OCI-LY1 (cell line): Measurements from ENCODE around the gene TIMP2.

Experiments
- H2AFZ ChIP-seq: fragments of 200-600 bp; sonication (generic), shearing (Covaris generic); 2 replicates; pipeline ENCODE4 v1.6.0; 2014; ENCODE audit warnings: antibody characterized with exemption, mild to moderate bottlenecking, low read length
- H3F3A ChIP-seq: fragments of 200-600 bp; sonication (generic), shearing (Covaris generic); 2 replicates; pipeline ENCODE4 v1.6.0; 2014; ENCODE audit warnings: mild to moderate bottlenecking, antibody characterized with exemption, low read length, moderate library complexity; ENCODE audit not compliant: insufficient read depth
- H3K27ac ChIP-seq: fragments of 200-600 bp; sonication (generic); 2 replicates; pipeline ENCODE4 v1.5.1; 2014; ENCODE audit warnings: low read length, mixed run types, mild to moderate bottlenecking, low read depth; ENCODE audit not compliant: poor library complexity, severe bottlenecking
- H3K27me3 ChIP-seq: fragments of 200-600 bp; sonication (generic); 2 replicates; pipeline ENCODE4 v1.6.0; 2014; ENCODE audit warnings: antibody characterized with exemption, mild to moderate bottlenecking, low read length, moderate library complexity; ENCODE audit not compliant: insufficient read depth
- H3K36me3 ChIP-seq: fragments of 200-600 bp; sonication (generic); 2 replicates; pipeline ENCODE4 v1.6.1; 2014; ENCODE audit warnings: mild to moderate bottlenecking, antibody characterized with exemption, low read length, moderate library complexity, mixed read lengths; ENCODE audit not compliant: insufficient read depth
- H3K4me1 ChIP-seq: fragments of 200-600 bp; sonication (generic); 2 replicates; pipeline ENCODE4 v1.5.1; 2014; ENCODE audit warnings: mild to moderate bottlenecking, low read length, moderate library complexity; ENCODE audit not compliant: insufficient read depth, severe bottlenecking
- H3K4me2 ChIP-seq: fragments of 200-600 bp; sonication (generic), shearing (Covaris generic); 2 replicates; pipeline ENCODE4 v1.6.1; 2014; ENCODE audit warnings: low read length
- H3K4me3 ChIP-seq: fragments of 200-600 bp; sonication (generic); 2 replicates; pipeline ENCODE4 v1.5.1; 2014; ENCODE audit warnings: low read length, low read depth, mild to moderate bottlenecking, mixed read lengths; ENCODE audit not compliant: poor library complexity, severe bottlenecking
- H3K79me2 ChIP-seq: fragments of 200-600 bp; shearing (Covaris generic); 2 replicates; pipeline ENCODE4 v1.6.1; 2016; ENCODE audit warnings: mixed run types, low read length, mixed read lengths; ENCODE audit not compliant: insufficient read depth
- H3K9ac ChIP-seq: fragments of 200-600 bp; sonication (generic), shearing (Covaris generic); 2 replicates; pipeline ENCODE4 v1.6.1; 2014; ENCODE audit warnings: mild to moderate bottlenecking, low read length, mixed read lengths
- H3K9me2 ChIP-seq: fragments of 200-600 bp; sonication (generic), shearing (Covaris generic); 2 replicates; pipeline ENCODE4 v1.6.1; 2014; ENCODE audit warnings: low read depth, mild to moderate bottlenecking, low read length, mixed read lengths
- H3K9me3 ChIP-seq: fragments of 200-600 bp; shearing (Covaris generic); 2 replicates; pipeline ENCODE4 v1.6.1; 2014; ENCODE audit warnings: low read length, mixed read lengths
- H4K20me1 ChIP-seq: fragments of 200-600 bp; sonication (generic), shearing (Covaris generic); 2 replicates; pipeline ENCODE4 v1.6.0; 2016; ENCODE audit warnings: mild to moderate bottlenecking, low read length; ENCODE audit not compliant: insufficient read depth
- EZH2 ChIP-seq: fragments of 200-600 bp; sonication (generic), shearing (Covaris generic); IDR thresholded peaks from 2 replicates; pipeline ENCODE4 v1.8.0; 2017; ENCODE audit warnings: borderline replicate concordance, mixed run types, mild to moderate bottlenecking, antibody characterized with exemption, low read length, moderate library complexity, mixed read lengths
- TF ChIP-seq, protein P1 (sequence below): fragments of 200-600 bp; sonication (generic), shearing (Covaris generic); IDR thresholded peaks from 2 replicates; pipeline ENCODE4 v1.5.1; 2017; ENCODE audit warnings: mild to moderate bottlenecking, antibody characterized with exemption, low read length, moderate library complexity, mixed read lengths

Gene TIMP2

DNA sequence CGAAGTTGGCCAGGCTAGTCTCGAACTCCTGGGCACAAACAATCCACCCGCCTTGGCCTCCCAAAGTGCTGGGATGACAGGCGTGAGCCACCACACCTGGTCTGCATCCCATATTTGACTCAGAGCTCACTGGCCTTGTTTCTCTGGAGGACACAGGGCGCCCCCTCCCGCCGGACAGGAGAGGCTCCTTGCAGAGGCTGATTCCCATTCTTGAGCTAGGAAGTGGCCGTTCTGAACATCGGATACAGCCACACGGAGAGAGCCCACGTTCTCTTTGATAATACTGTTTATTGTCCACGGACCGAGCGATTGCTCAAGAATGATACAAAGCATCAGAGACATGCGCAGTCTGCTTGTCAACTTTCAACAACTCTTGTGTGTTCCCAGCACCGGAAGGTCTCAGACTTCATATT is 72.5 kb downstream of the TIMP2 start:
- Histone ChIP-seq H3K79me2 (no peaks in the 10 kb centered on the region), H3K36me3 (no peaks in the 10 kb centered on the region), H4K20me1 (no peaks in the 10 kb centered on the region), H3K9me2 (no peaks in the 10 kb centered on the region), H3K27me3 (0 out of 2 replicates have a peak, but pooled peaks cover 5% of the 10 kb centered on the region), H3K4me3 (no peak overlapping the region), H3K27ac (no peak overlapping the region), H3K4me2 (no peak overlapping the region), H3K9ac (no peak overlapping the region), H3K4me1 (no peaks in the 10 kb centered on the region), H3F3A (no peaks in the 10 kb centered on the region), H2AFZ (no peak overlapping the region), H3K9me3 (no peaks in the 10 kb centered on the region)
- no peak for TF ChIP-seq EZH2
- TF ChIP-seq, protein P1, sequence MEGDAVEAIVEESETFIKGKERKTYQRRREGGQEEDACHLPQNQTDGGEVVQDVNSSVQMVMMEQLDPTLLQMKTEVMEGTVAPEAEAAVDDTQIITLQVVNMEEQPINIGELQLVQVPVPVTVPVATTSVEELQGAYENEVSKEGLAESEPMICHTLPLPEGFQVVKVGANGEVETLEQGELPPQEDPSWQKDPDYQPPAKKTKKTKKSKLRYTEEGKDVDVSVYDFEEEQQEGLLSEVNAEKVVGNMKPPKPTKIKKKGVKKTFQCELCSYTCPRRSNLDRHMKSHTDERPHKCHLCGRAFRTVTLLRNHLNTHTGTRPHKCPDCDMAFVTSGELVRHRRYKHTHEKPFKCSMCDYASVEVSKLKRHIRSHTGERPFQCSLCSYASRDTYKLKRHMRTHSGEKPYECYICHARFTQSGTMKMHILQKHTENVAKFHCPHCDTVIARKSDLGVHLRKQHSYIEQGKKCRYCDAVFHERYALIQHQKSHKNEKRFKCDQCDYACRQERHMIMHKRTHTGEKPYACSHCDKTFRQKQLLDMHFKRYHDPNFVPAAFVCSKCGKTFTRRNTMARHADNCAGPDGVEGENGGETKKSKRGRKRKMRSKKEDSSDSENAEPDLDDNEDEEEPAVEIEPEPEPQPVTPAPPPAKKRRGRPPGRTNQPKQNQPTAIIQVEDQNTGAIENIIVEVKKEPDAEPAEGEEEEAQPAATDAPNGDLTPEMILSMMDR = peak; percentile 46

DNA sequence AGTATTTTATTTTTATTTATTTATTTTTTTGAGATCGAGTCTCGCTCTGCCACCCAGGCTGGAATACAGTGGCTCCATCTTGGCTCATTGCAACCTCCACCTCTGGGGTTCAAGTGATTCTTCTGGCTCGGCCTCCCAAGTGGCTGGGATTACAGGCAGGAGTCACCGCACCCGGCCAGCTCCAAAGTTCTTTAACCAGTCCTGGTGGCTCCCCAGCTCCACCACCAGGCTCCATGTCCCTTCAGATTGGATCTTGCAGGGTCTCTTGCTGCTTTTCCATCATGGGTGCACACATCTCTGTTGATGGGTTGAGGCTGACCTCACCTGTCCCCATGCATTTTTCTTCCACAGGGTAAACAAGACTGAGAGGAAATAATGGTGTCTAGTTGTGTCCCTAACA is 76.2 kb downstream of the TIMP2 start:
- H3K9ac ChIP-seq = no peak overlapping the region
- no peaks in the 10 kb centered on the region for H3K9me3 ChIP-seq
- H3K27me3 ChIP-seq = 0 out of 2 replicates have a peak, but pooled peaks cover 4% of the 10 kb centered on the region
- no peak overlapping the region for H3K4me2 ChIP-seq
- TF ChIP-seq, protein P1 = no peak
- no peak for TF ChIP-seq EZH2
- H2AFZ ChIP-seq = no peak overlapping the region
- H4K20me1 ChIP-seq = no peaks in the 10 kb centered on the region
- H3K36me3 ChIP-seq = no peaks in the 10 kb centered on the region
- H3K9me2 ChIP-seq = no peaks in the 10 kb centered on the region
- H3K27ac ChIP-seq = no peak overlapping the region
- no peaks in the 10 kb centered on the region for H3K4me1 ChIP-seq
- no peaks in the 10 kb centered on the region for H3K79me2 ChIP-seq
- no peaks in the 10 kb centered on the region for H3F3A ChIP-seq
- no peak overlapping the region for H3K4me3 ChIP-seq

DNA sequence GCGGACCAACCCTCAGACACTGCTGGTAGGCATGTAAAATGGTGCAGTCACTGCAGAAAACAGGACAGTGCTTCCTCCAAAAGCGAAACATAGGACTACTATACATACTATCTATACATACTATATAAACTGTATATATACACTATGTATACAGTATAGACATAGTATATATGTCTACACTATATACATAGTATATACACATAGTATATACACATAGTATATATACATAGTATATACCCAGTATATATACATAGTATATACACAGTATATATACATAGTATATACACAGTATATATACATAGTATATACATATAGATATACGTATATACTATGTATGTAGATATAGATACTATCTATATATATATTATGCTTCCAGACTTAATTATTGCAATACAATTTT is 78.1 kb downstream of the TIMP2 start:
- Histone ChIP-seq H3K9me3 (no peaks in the 10 kb centered on the region), H3K27ac (no peak overlapping the region), H3K9ac (no peak overlapping the region)

More for the DNA sequence above, 78.1 kb downstream of the TIMP2 start:
- Histone ChIP-seq H3K79me2 (no peaks in the 10 kb centered on the region), H3K9me2 (no peaks in the 10 kb centered on the region), H4K20me1 (no peaks in the 10 kb centered on the region), H3F3A (no peaks in the 10 kb centered on the region), H3K27me3 (no peaks in the 10 kb centered on the region), H3K4me3 (no peak overlapping the region), H3K4me2 (no peak overlapping the region), H2AFZ (no peak overlapping the region), H3K4me1 (peaks cover 10% of the 10 kb centered on the region), H3K36me3 (no peaks in the 10 kb centered on the region)
- TF ChIP-seq EZH2 = no peak
- TF ChIP-seq, protein P1 = no peak
